ENCODE results near the gene TEKTIP1. TPM values are rescaled to one million over a fixed set of nuclear protein-coding genes. Genes with fewer than 3 reads are reported as not detected.

The TEKTIP1 gene
- total and polyA plus RNA-seq, 2 donors from 2014 or later = 1.2 to 9.2 TPM

- Histone ChIP-seq H3K27me3 (ENCODE audit: control insufficient read depth, insufficient read depth, low read length) (no peaks in the 10 kb centered on the region), H3K4me1 (ENCODE audit: control insufficient read depth in 2 of 3, insufficient read depth in 2 of 3, low read depth in 1 of 3, low read length in 3 of 3) (peaks cover 0 to 11% (median 7%) of the 10 kb centered on the region in 3 donors), H3K9me3 (ENCODE audit: control insufficient read depth in 2 of 3, insufficient read depth in 1 of 3, low read length in 3 of 3) (no peaks in the 10 kb centered on the region), H3K27ac (ENCODE audit: low read depth in 2 of 2, low read length in 2 of 2) (no peak overlapping the region), H3K36me3 (ENCODE audit: control insufficient read depth in 2 of 3, insufficient read depth in 3 of 3, low read length in 3 of 3) (peaks cover 0 to 10% (median 0%) of the 10 kb centered on the region in 3 donors), H3K4me3 (ENCODE audit: low read length in 3 of 3) (no peak overlapping the region), H3K9ac (ENCODE audit: low read length in 3 of 3) (no peak overlapping the region)
- TF ChIP-seq, protein P1, sequence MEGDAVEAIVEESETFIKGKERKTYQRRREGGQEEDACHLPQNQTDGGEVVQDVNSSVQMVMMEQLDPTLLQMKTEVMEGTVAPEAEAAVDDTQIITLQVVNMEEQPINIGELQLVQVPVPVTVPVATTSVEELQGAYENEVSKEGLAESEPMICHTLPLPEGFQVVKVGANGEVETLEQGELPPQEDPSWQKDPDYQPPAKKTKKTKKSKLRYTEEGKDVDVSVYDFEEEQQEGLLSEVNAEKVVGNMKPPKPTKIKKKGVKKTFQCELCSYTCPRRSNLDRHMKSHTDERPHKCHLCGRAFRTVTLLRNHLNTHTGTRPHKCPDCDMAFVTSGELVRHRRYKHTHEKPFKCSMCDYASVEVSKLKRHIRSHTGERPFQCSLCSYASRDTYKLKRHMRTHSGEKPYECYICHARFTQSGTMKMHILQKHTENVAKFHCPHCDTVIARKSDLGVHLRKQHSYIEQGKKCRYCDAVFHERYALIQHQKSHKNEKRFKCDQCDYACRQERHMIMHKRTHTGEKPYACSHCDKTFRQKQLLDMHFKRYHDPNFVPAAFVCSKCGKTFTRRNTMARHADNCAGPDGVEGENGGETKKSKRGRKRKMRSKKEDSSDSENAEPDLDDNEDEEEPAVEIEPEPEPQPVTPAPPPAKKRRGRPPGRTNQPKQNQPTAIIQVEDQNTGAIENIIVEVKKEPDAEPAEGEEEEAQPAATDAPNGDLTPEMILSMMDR (IDR thresholded peaks at IDR 0.05; ENCODE audit: borderline replicate concordance, extremely low read depth, insufficient read depth) = no peak
- DNase-seq (no peak), FAIRE-seq (no peak)
- intact Hi-C loops (cut with DNase I) = no loop called here
Measured at GRCh38 chr19:3510727-3511126, 28.2 kb upstream of the TEKTIP1 start.

DNA sequence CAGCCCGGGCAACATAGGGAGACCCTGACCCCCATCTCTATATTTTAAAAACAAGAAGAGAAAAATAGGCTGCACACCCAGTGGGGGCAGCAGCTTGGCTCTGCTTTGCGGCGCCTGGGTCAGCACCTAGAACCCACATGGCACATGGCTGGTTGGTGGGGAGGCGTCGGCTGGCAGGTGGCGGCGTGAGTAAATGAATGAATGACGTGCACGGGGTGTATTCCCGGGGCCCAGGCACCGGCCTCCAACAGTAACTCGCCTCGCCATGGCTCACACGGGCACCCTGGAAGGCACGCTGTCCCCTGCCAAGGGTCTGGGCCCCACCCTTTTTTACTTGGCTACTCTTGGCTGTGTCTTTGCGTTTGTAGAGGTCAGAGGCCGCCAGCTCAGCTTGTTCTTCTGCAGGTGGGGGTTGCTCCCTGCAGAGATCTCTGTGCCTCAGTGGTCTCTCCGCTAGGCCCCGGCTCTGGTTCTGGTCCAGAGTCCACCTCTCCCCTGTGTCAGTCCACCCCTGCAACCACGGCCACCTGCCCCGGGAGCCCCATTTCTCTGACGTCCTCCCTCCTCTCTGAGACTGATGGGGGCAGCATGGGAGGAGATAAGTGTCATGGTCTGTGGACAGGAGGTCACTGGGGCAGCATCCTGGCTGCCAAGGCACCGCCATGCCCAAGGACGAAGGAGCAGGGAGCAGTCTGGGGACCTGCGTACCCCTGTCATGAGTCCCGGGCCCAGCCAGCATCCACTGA, 27.3 kb upstream of the TEKTIP1 start:
- peaks cover 0 to 15% (median 7%) of the 10 kb centered on the region in 3 donors for H3K4me1 ChIP-seq (ENCODE audit: control insufficient read depth in 2 of 3, insufficient read depth in 2 of 3, low read depth in 1 of 3, low read length in 3 of 3)
- intact Hi-C loops (cut with DNase I) = no loop called here
- H3K9ac ChIP-seq (ENCODE audit: low read length in 3 of 3) = no peak overlapping the region
- no peak overlapping the region for H3K4me3 ChIP-seq (ENCODE audit: low read length in 3 of 3)
- FAIRE-seq (no peak), DNase-seq (no peak)
- TF ChIP-seq, protein P1 (IDR thresholded peaks at IDR 0.05; ENCODE audit: borderline replicate concordance, extremely low read depth, insufficient read depth) = no peak
- no peaks in the 10 kb centered on the region for H3K9me3 ChIP-seq (ENCODE audit: control insufficient read depth in 2 of 3, insufficient read depth in 1 of 3, low read length in 3 of 3)
- no peak overlapping the region for H3K27ac ChIP-seq (ENCODE audit: low read depth in 2 of 2, low read length in 2 of 2)
- peaks cover 0 to 10% (median 0%) of the 10 kb centered on the region in 3 donors for H3K36me3 ChIP-seq (ENCODE audit: control insufficient read depth in 2 of 3, insufficient read depth in 3 of 3, low read length in 3 of 3)
- no peaks in the 10 kb centered on the region for H3K27me3 ChIP-seq (ENCODE audit: control insufficient read depth, insufficient read depth, low read length)

GRCh38 chr19:3512562-3513228, 26.3 kb upstream of the TEKTIP1 start:
- no peak for DNase-seq
- H3K9me3 ChIP-seq (ENCODE audit: control insufficient read depth in 2 of 3, insufficient read depth in 1 of 3, low read length in 3 of 3) = no peaks in the 10 kb centered on the region
- H3K4me1 ChIP-seq (ENCODE audit: control insufficient read depth in 2 of 3, insufficient read depth in 2 of 3, low read depth in 1 of 3, low read length in 3 of 3) = peaks cover 0 to 13% (median 7%) of the 10 kb centered on the region in 3 donors
- H3K36me3 ChIP-seq (ENCODE audit: control insufficient read depth in 2 of 3, insufficient read depth in 3 of 3, low read length in 3 of 3) = peaks cover 0 to 10% (median 0%) of the 10 kb centered on the region in 3 donors
- TF ChIP-seq, protein P1 (IDR thresholded peaks at IDR 0.05; ENCODE audit: borderline replicate concordance, extremely low read depth, insufficient read depth) = no peak
- H3K9ac ChIP-seq (ENCODE audit: low read length in 3 of 3) = no peak overlapping the region
- no peak overlapping the region for H3K4me3 ChIP-seq (ENCODE audit: low read length in 3 of 3)
- H3K27me3 ChIP-seq (ENCODE audit: control insufficient read depth, insufficient read depth, low read length) = no peaks in the 10 kb centered on the region
- intact Hi-C loops (cut with DNase I) = no loop called here
- H3K27ac ChIP-seq (ENCODE audit: low read depth in 2 of 2, low read length in 2 of 2) = no peak overlapping the region
- no peak for FAIRE-seq

All from kidney (tissue), 14 donors.